SK-N-SH (cell line): ENCODE measurements around the gene CGB8.

Source experiments
- CTCF ChIP-seq: fragments of 200-600 bp; sonication (generic); IDR thresholded peaks from 2 replicates; pipeline ENCODE4 v1.6.1; 2017; ENCODE audit warnings: antibody characterized with exemption, mild to moderate bottlenecking, moderate library complexity
- MXI1 ChIP-seq: IDR thresholded peaks from 2 replicates; pipeline ENCODE4 v1.6.1; 2012; ENCODE audit warnings: mild to moderate bottlenecking, low read depth, low read length, improper control_type of control experiment
- POLR2AphosphoS5 ChIP-seq: IDR thresholded peaks from 2 replicates; pipeline ENCODE4 v1.6.1; 2012; ENCODE audit warnings: low read depth, low read length
- RCOR1 ChIP-seq: fragments of 150-350 bp; IDR thresholded peaks from 2 replicates; pipeline ENCODE4 v1.6.1; 2017; ENCODE audit warnings: antibody characterized with exemption, low read length
- RFX5 ChIP-seq: IDR thresholded peaks from 2 replicates; pipeline ENCODE4 v1.6.1; 2012; ENCODE audit warnings: mild to moderate bottlenecking, improper control_type of control experiment, low read length
- TAF1 ChIP-seq: IDR thresholded peaks from 2 replicates; pipeline ENCODE4 v1.6.1; 2012; ENCODE audit warnings: low read depth, mild to moderate bottlenecking, low read length, moderate library complexity, borderline replicate concordance
- TEAD4 ChIP-seq: IDR thresholded peaks from 2 replicates; pipeline ENCODE4 v1.4.0; 2012; ENCODE audit warnings: mild to moderate bottlenecking, borderline replicate concordance; ENCODE audit not compliant: insufficient read depth
- USF1 ChIP-seq: IDR thresholded peaks from 2 replicates; pipeline ENCODE4 v1.4.0; 2012; ENCODE audit warnings: low read depth, borderline replicate concordance
- USF2 ChIP-seq: fragments of 150-350 bp; IDR thresholded peaks from 2 replicates; pipeline ENCODE4 v1.6.1; 2017; ENCODE audit warnings: antibody characterized with exemption, low read length, low read depth, borderline replicate concordance

- TF ChIP-seq USF2: no peak
- no peak for TF ChIP-seq CTCF
- no peak for TF ChIP-seq TAF1
- no peak for TF ChIP-seq POLR2AphosphoS5
- TF ChIP-seq TEAD4: no peak
- TF ChIP-seq RCOR1: no peak
- TF ChIP-seq MXI1: no peak
- TF ChIP-seq RFX5: no peak
- no peak for TF ChIP-seq USF1
Measured at GRCh38 chr19:49020931-49021895, 27.7 kb downstream of the CGB8 start.
